ENCODE results near the gene KCNA1. TPM values are rescaled to one million over a fixed set of nuclear protein-coding genes. Genes with fewer than 3 reads are reported as not detected.

KCNA1 gene
- total and polyA plus RNA-seq, 9 donors = 0.01 to 0.25 (median 0.20) TPM; not detected in 4

GRCh38 chr12:4961311-4961710 lies 51.6 kb downstream of the KCNA1 start:
- H3K27ac ChIP-seq = no peak overlapping the region
- intact Hi-C loops (cut with DNase I) = no loop called here
- H3K4me3 ChIP-seq = no peak overlapping the region
- H3K36me3 ChIP-seq = no peaks in the 10 kb centered on the region
- 62 to 78% (median 62%) methylated on average over 3 of the region's 3 CpGs for WGBS, 3 donors
- DNase-seq = no peak
- H3K4me1 ChIP-seq (ENCODE audit: insufficient read depth) = no peaks in the 10 kb centered on the region
- H3K9me3 ChIP-seq = no peaks in the 10 kb centered on the region
- TF ChIP-seq POLR2A (IDR thresholded peaks at IDR 0.05) (no peak), EP300 (IDR thresholded peaks at IDR 0.05) (no peak), CTCF (IDR thresholded peaks at IDR 0.05) (no peak)
- H3K27me3 ChIP-seq = no peaks in the 10 kb centered on the region

GRCh38 chr12:4962539-4963486 lies 53.1 kb downstream of the KCNA1 start:
- 52 to 67% (median 56%) methylated on average over 17 of the region's 17 CpGs for WGBS, 3 donors
- Histone ChIP-seq H3K9me3 (no peaks in the 10 kb centered on the region), H3K36me3 (no peaks in the 10 kb centered on the region), H3K4me1 (ENCODE audit: insufficient read depth) (no peaks in the 10 kb centered on the region), H3K4me3 (no peak overlapping the region), H3K27me3 (no peaks in the 10 kb centered on the region), H3K27ac (no peak overlapping the region)
- TF ChIP-seq POLR2A (IDR thresholded peaks at IDR 0.05) (no peak), EP300 (IDR thresholded peaks at IDR 0.05) (no peak), CTCF (IDR thresholded peaks at IDR 0.05) (no peak)
- no peak for DNase-seq
- intact Hi-C loops (cut with DNase I) = no loop called here

Other genes with a start within 250 kb of the KCNA1 start
- gene GALNT8, start 189.5 kb upstream of the KCNA1 start, total RNA-seq = 1 to 10 TPM in 4 of 7 donors, under 1 TPM in 3; 0.67 to 2.0 (median 1.3) TPM
- 1 to 10 TPM; 1.0 to 5.6 TPM for gene GALNT8, start 189.5 kb upstream of the KCNA1 start, polyA plus RNA-seq
- gene KCNA5, start 134.0 kb downstream of the KCNA1 start, total RNA-seq = 1 to 10 TPM in 2 of 7 donors, under 1 TPM in 5; 0.34 to 1.4 (median 0.68) TPM
- gene KCNA5, start 134.0 kb downstream of the KCNA1 start, polyA plus RNA-seq = 1 to 10 TPM; 2.0 to 3.5 TPM

Measured in ovary (tissue), 9 donors.